GM12873 (cell line): ENCODE measurements around the gene PSMG4.

ENCODE experiments used
- TF ChIP-seq, protein P1 (sequence below): IDR thresholded peaks from 2 replicates; pipeline ENCODE4 v1.5.1; 2012; ENCODE audit warnings: low read depth, mild to moderate bottlenecking, moderate library complexity, low read length, control low read depth; ENCODE audit not compliant: insufficient read depth; ENCODE audit errors: missing control alignments

The PSMG4 gene

DNA sequence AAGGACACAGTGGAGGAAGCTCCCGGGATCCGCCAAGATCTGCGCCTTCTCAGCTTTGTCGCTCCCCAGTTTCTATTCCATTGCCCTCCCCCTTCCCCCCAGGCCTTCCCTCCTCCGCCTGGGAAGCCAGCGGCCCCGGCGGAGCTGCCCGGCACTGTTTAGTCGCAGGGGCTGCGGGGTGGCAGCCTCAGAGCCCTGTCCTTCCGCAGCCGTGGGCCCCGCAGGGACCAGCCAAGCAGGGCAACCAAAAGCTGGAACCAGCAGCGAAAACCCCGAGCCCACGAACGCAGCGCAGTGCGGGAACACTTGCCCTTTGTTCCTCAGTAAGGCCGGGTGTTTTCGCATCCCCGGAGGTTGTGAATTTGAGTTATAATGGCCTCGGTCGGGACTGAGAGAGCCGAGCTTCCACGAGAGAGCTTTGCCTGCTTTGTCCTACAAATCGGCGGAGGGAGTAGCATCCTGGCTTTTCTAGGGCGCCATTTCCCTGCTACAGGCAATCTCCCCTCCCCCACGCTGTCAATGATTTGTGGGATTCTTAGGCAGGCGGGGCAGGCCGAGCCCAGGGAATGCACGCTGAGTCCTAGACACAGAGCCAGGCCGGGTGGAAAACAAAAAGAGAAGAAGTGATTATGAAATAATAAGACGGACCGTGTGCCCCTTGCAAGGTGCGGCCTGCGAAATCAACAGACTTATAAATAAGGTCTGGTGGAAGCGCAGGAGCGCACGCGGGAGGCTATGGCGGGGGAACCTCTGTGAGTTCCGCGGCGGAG lies 27.3 kb upstream of the PSMG4 start:
- TF ChIP-seq, protein P1, sequence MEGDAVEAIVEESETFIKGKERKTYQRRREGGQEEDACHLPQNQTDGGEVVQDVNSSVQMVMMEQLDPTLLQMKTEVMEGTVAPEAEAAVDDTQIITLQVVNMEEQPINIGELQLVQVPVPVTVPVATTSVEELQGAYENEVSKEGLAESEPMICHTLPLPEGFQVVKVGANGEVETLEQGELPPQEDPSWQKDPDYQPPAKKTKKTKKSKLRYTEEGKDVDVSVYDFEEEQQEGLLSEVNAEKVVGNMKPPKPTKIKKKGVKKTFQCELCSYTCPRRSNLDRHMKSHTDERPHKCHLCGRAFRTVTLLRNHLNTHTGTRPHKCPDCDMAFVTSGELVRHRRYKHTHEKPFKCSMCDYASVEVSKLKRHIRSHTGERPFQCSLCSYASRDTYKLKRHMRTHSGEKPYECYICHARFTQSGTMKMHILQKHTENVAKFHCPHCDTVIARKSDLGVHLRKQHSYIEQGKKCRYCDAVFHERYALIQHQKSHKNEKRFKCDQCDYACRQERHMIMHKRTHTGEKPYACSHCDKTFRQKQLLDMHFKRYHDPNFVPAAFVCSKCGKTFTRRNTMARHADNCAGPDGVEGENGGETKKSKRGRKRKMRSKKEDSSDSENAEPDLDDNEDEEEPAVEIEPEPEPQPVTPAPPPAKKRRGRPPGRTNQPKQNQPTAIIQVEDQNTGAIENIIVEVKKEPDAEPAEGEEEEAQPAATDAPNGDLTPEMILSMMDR = no peak

DNA sequence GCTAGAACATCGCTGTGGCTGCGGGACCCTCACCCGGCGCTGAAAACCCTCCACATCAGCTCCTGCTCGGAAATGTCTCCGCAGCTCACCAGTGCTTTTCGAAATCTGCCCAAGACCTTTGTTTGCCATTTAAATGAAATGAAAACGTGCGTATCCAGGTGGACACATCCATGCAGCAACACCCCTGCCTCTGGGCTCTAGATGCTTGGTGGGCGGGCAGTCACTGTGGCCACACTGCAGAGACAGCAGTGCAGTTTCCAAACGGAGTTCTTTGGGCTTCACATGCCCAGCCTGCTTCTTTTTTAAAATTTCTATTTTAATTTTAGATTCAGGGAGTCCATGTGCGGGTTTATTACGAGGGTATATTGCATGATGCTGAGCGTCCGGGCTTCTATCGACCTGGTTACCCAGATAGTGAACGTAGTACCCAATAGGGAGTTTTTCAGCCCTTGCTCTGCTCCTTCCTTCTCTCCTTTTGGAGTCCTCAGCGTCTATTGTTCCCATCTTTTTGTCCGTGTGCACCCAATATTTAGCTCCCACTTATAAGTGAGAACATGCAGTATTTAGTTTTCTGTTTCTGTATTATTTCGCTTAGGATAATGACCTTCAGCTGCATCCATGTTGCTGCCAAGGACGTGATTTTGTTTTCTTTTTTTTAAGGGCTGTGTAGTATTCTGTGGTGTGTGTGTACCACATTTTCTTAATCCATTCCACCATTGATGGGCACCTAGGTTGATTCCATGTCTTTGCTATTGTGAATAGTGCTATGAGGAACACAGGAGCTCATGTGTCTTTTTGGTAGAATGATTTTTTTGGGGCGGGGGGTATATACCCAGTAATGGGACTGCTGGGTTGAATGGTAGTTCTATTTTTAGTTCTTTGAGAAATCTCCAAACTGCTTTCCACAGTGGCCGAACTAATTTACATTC lies 26.5 kb upstream of the PSMG4 start:
- TF ChIP-seq, protein P1 = no peak

DNA sequence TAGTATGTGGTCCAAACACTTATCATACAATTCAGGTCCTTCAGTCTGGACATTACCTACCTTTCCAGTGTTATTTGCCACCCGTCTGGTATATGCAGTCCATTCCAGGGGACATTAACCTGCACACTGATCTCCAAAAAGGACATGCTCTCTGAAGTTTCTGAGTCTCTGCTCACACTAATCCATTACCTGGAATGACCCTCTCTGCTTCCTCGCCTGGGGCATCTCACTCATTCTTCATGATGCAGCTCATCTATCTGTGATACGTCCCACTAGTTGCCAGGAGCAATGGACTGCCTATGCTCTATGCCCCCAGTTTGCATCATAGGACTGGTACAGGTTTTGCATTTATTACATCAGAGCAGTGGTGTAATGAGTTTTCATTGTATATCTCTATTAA lies 25.4 kb upstream of the PSMG4 start:
- TF ChIP-seq, protein P1 = no peak

DNA sequence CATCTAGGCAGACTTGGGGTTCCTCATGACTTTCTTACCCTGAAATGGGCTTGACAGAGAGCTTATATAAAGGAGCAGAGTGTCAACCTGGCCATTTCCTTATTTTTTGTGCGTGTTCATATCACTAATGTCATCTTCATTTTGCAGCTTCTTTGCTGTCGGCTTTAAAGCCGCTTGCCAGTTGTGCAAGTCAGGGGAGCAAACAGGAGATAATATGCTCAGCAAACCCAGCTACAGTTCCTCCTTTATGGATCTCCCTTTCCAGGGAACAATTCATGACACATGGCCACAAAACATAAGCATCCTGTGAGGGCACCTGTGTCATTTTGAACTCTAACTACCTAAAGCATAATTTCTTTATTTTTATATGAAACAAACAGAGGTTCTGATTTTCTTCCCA lies 24.8 kb upstream of the PSMG4 start:
- TF ChIP-seq, protein P1 = no peak

DNA sequence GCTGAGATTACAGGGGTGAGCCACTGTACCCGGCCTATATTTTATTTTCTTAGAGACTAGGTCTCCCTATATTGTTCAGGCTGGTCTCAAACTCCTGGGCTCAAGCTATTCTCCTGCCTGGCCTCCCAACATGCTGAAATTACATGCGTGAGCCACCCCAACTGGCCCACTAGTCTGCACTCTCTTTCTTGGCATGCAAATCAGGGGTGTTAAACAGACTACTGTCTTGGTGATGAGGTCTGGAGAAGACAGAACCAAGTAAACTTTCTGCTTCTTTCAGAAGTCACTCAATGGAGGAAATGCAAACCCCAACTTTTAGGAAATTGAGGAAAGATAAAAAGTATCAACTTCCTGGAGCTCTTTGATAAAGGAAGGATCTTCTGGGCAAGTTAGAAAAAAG lies 23.3 kb upstream of the PSMG4 start:
- TF ChIP-seq, protein P1 = no peak

DNA sequence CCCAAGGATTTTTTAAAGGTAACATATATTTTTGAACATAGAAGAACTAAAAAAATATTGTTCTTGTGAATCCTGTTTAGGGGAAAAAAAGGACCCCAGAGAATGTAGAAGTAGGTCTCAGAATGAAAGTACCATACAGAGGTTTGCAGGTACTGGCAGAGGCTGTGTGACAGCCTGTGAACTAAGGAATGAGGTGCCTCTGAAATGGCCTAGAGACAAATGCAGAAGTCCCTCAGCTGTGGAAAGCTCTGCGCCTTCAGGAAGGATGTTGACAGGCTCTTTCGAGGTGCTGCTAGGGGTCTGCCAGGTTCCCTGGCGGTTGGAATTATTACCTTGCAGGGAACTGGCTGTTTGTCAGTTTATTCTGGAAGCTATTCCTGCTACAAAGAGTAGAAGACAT lies 22.7 kb upstream of the PSMG4 start:
- TF ChIP-seq, protein P1 = no peak
